NCI-H345 (cell line): ENCODE data around the gene MRPL55.

Source experiments
- DNase-seq: peaks from one replicate; lab custom pipeline; 2025; lab: John Stamatoyannopoulos, UW

The MRPL55 gene

DNA sequence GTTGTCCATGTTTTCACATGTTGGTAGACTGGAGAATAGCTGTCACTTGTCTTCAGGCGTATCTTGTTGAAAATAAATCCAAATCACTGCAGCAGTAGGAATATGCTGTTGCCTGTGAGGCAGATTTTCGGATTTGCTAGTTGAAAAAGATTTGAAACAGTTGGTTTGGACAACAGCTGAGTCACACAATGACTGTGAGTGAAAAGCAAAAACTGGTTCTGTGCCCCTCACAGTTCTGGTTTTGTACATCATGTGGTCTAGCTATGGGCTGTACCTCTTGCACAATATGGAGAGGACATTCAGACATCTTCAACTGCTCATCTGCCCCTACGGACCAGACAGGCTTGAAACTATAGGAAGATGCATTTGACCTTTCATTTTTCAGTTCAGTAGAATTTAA lies 24.8 kb downstream of the MRPL55 start:
- DNase-seq = no peak

DNA sequence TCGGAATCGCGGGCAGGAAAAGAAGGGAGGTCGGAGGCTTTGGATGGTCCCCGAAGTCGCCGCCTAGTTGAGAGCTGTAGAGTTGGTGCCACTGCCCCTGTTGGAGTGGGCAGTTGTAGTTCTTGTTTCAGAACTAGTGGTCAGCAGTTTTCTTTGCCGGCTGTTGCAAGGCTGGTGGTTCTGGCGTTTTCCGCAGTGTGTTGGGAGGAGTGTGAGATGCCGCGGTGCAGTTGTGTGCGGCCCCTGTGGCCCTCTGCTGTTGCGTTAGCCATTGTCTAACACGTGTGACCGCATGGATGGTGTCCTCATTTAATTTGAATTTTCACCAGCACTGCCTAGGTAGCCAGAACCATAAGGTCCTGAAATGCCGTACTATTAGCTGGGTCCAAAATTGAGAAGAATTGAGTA lies 25.2 kb downstream of the MRPL55 start:
- no peak for DNase-seq

DNA sequence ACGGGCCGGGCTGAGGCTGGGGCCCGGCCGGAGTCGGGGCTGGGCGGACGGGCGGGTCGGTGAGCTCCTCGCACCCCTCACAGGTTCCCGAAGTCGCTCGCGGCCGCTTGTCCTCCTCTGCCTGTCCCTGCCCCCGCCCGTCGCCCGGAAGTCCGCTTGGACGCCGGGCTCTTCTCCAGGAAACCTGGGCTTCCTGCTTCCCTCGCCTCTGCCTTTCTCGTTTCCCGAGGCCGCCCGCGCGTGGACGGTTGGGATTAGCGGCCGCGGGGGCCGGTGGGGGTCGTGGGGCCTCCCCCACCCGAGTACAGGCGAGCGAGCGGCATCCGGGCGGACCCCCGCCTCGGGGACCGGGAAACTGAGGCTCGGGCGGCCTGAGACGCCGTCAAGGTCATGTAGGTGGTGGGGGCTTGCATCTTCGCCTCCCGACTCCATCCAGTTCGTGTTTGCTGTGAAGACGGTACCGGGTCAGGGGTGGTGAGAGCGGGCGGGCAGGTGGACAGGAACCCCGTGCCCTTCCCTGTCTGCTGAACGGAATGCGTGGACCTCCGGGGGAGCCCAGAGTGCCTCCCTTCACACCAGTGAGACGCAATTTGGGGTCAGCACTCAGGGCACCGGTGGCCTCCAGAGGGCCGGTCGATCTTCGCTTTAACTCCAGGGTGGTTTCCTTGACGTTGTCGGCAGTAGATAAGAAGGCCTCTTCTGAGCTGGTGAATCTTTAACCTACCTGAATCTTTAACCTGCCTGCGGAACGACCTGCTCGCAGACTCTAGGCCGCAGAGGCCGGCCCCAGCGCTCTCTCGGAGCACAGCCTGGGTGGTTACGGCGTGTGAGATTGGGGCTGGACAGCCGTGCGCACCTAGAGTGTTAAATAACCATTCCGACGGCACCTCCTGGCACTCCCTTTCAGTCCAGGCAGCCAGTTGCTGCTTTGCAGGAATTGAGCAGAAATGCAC lies 25.9 kb downstream of the MRPL55 start:
- DNase-seq = peak; percentile 25

GRCh38 chr1:228082214-228082917 lies 26.7 kb downstream of the MRPL55 start, which contains the start of gene ARF1:
TSS of gene ARF1 (plus strand) at chr1:228082708. CDS start at chr1:228097115, 14,407 bp downstream.
- DNase-seq = peak; percentile 95

DNA sequence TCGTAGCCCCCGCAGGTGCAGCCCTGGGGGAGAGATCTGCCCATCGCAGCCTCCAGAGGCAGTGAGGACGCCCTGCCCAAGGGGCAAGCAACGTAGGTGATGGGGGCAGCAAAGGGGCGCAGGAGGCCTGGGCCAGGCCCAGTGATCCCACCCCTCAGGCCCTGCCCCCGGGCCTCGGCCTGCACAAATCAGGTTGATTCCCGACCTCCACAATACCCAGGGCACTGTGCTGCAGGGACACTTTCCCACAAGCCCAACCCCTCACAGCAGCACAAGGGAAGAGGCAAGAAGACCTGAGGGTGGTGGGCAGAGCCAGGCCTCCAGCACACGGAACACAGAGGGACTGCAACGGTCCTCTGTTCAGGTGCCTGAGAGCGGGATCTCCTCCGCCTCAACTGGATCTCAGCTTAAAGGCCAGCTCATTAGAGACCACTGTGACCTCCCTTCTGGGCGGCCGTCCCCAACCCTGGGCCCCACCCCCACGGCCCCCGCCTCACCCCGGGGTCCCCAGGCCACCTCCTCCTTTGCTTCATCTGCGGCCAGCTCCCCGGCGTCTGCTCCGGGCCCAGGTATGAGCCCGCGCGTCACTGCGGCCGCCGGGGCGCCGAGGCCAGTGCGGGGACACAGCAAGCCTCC lies 27.4 kb downstream of the MRPL55 start:
- DNase-seq = no peak

GRCh38 chr1:228081144-228081543 lies 28.0 kb downstream of the MRPL55 start:
- no peak for DNase-seq

DNA sequence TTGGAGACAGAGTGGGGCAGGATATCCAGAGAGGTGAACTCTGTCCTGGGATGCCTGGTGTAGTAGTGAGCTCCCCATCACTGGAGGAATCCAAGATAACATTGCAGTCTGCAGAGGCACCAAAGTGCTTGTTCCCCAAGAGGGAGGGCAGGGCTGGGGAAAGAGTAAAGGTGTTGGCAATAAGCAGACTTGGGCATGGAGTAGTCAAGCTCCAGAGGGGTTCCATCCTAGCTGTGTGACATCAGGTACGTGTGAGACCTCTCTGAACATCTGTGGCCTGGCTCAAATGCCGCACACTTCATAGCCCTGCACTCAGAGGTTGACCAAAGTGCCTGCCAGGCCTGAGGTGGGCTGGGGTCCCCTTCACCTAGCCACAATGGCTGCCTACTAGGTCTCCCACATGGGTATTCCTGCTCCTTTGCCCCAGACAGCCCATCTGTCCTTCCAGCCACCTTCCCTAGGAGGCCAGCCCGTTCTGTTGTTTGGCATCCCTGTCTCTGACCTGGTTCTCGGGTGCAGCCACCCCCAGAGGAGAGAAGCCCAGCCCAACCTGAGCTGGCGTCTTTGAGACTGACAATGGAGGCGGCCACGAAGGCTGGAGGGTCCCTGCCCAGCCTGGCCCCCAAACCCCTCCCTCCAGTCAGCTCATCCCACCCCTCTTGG lies 29.4 kb downstream of the MRPL55 start:
- DNase-seq = no peak

GRCh38 chr1:228079013-228079412 lies 30.1 kb downstream of the MRPL55 start:
- no peak for DNase-seq

DNA sequence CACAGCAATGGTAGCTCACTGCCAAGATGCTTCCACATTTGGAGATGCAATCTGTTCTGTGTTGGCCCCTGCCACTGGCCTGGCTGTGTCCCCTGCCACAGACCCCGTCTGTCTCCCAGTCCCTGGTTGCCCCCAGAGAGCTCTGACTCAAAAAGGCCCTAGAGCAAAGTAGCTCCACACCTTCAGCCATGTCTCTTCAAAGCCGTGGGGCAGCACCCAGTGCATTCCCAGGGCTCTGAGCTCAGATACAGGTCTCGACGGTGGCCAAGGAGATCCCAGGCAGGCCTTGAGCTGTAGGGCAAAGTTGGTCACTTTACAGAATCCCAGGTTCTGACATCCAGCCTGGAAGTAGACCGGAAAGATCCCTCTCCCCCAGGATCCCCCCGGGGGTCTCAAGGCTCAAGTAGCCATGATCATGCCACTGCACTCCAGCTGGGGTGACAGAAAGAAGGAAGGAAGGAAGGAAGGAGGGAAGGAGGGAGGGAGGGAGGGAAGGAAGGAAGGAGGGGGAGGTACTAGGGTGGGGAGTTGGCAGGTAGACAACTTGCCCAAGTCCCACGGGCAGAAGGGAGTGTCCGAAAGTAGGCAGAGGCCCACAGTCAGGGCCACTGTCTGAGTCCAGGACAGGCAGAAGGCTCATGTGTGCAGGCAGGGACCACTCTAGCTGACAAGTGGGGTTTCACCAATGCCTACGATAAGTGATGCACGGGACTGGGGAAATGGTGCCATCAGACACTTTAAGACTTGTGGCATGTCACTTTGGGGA lies 31.4 kb downstream of the MRPL55 start:
- no peak for DNase-seq

GRCh38 chr1:228076796-228077430 lies 32.2 kb downstream of the MRPL55 start:
- no peak for DNase-seq

DNA sequence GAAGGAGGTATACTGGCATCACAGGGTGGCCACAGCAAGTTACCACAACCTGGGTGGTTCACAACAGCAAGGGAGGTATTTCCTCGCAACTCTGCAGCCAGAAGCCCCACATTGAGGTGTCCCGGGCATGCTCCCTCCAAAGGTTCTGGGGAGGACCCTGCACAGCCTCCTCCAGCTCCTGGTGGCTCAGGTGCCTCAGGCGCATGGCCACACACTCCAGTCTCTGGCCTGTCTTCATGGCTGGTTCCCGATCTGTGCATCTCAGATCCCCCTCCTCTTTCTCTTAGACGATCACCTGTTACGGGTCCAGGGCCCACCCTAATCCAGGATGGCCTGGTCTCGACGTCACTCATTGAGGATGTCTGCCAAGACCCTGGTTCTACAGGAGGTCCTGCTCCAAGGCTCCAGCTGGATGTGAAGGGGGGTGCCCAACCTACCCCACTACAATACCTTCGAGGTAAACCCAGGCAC lies 33.3 kb downstream of the MRPL55 start:
- DNase-seq = no peak

DNA sequence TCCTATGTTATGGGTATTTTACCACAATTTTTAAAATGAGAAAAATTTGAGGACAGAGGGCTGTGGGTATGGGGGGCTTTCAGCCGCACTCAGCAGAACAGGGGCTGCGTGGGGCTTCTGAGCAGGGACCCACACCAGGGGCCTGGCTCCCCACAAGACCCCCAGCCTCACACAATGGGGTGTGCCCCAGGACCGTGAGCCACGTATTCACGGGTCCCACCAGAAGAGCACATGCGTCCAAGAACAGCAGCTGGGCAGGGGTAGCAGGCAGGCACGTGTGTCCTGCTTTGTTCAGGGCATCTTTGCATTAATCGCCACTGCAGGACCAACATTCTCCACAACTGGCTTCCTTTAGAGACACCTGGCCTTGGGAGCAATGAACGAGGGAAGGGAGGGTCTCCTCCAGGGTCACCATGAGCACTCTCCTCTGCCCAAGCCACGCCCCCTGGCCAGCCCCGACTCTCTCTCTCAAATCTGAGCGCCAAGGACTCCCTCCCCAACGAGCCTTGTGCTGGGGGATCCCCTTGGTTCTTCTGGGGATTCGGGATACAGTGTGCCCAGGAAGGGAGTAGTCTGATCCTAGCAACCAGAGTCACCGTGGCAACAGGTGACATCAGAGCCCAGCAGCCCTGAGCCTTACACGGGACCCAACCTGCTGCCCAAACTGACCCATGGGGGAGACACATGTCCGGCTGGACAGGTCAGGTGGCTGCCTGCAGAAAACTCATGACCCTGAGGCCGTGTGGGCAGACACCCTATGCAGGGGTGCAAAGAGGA lies 34.0 kb downstream of the MRPL55 start:
- DNase-seq = no peak

DNA sequence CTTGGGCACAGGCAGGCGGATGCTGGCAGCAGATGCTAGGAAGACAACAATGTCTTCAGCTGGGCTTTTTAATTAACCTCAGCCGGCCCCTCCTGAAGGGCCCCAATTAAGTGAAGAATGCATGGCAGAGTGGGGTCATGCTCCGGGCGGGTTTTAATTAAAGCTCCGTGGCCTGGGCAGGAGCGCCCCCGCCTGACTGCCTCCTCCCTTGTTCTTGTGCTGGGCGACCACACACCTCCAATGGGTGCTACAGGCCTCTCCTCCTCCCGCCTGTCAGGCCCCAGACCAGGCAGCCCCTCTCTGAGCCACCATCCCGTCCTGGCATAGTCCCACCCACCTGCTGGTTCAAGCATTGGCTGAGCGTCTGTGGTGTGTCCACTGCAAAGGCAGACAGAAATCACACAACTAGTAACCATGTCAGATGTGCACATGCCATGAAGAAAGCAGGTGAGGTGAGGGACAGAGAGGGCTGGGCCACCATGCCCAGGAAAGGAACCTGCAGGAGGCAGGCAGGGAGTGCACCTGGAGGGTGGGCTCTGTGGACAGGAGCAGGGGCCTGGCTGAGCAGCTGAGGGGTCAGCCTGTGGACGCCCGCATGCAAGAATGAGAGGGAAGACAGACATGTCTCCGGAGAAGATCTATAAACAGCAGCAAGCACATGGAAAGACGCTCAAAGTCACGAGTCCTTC lies 35.1 kb downstream of the MRPL55 start:
- DNase-seq = no peak

DNA sequence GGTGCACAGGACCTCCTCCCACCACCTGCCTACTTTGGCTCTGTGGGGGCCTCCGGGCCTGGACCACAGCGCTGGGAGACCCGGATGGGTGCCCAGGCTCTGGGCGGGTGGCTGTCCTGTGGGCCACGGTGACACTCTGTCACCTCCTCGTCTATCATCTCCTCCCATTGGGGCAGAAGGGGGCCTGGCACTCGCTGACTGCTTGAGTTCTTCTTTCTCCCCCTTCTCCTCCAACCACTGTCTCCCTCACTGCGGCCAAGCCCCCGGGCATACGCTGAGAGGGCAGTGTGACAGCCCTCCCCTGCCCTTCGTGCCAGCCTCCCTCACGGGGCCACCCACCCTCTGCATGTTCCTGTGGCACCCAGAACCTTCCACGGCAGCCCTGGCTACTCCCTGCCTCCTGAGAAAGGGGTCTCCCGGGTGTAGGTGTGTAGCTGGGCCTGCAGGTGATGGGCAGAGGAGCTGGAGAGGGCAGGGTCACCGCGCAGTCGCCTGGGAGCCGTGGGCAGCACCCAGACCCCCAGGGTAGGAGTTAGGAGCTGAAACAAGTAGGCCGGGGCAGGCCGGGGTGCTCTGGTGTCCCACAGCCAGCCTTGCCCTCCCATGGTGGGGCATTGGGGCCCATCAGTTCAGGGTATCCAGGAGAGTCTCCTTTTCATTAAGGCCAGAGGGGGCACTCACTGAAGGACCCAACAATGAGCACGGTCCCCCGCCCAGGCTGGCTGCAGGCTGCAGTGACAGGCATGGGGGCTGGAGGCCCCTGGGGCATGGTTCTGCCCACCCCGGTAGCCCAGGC lies 35.8 kb downstream of the MRPL55 start:
- DNase-seq = no peak

GRCh38 chr1:228072658-228073043 lies 36.4 kb downstream of the MRPL55 start:
- DNase-seq = no peak

GRCh38 chr1:228071839-228072657 lies 37.1 kb downstream of the MRPL55 start:
- DNase-seq = no peak

GRCh38 chr1:228070851-228071250 lies 38.2 kb downstream of the MRPL55 start:
- DNase-seq = no peak

- DNase-seq = no peak
These were observed 38.9 kb downstream of the MRPL55 start for GRCh38 chr1:228070173-228070572.
